ENCODE measurements around the gene VEGFB. TPM values are rescaled to one million over a fixed set of nuclear protein-coding genes. Genes with fewer than 3 reads are reported as not detected.

VEGFB gene
- total RNA-seq, 1 donor from 2014 or later, result 172 TPM

DNA sequence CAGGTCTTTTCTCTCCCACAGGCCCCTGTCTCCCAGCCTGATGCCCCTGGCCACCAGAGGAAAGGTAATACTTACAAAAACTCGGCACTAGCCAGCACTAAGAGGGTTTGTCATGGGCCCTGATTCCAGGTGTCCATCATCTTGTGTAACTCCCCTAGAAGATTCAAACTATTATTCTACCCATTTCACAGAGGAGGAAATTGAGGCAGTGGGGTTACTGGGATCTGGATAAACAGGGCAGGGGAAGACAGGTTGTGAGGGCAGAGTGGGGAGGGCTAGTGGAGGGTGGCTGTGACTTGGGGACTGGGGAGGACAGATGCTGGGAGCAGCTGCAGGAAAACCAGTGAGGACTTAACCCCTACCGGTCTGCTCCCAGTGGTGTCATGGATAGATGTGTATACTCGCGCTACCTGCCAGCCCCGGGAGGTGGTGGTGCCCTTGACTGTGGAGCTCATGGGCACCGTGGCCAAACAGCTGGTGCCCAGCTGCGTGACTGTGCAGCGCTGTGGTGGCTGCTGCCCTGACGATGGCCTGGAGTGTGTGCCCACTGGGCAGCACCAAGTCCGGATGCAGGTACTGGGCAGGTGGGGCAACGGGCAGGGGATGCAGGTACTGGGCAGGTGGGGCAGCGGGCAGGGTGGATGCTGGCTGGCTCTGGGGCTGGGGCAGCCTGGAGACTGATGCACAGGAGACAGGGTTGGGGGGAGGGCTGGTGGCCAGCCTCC, 1.2 kb downstream of the VEGFB start:
- ATAC-seq (no peak), DNase-seq (peak; percentile 65)
- H3K4me1 ChIP-seq, result peaks cover 49% of the 10 kb centered on the region
- TF ChIP-seq CTCF (IDR thresholded peaks at IDR 0.05), result no peak
- intact Hi-C loops (cut with DNase I), result no loop called here
- H3K36me3 ChIP-seq, result peaks cover 16% of the 10 kb centered on the region
- peak overlapping the region; percentile 76 for H3K4me3 ChIP-seq
- no peaks in the 10 kb centered on the region for H3K9me3 ChIP-seq
- no peaks in the 10 kb centered on the region for H3K27me3 ChIP-seq
- peak overlapping the region; percentile 74 for H3K27ac ChIP-seq

DNA sequence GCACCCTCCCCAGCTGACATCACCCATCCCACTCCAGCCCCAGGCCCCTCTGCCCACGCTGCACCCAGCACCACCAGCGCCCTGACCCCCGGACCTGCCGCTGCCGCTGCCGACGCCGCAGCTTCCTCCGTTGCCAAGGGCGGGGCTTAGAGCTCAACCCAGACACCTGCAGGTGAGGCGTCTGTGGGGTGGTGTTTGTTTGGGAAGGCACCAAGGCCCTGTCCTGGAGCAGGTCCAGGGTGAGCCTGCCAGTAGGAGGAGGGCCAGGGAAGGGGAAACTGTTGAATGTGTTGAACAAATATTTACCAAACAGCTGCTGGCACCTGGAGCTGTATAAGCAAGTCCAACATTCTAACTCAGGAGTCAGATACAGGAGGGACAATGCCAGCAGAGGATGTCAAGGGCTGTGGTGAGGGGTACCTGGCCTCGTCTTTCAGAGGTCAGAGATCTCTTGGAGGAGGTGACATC, 3.1 kb downstream of the VEGFB start:
- Histone ChIP-seq H3K9me3 (no peaks in the 10 kb centered on the region), H3K27me3 (no peaks in the 10 kb centered on the region), H3K4me3 (no peak overlapping the region), H3K27ac (peak overlapping the region; percentile 55), H3K36me3 (peaks cover 16% of the 10 kb centered on the region), H3K4me1 (peaks cover 47% of the 10 kb centered on the region)
- no peak for TF ChIP-seq CTCF (IDR thresholded peaks at IDR 0.05)
- DNase-seq (peak; percentile 87), ATAC-seq (peak; percentile 1)
- intact Hi-C loops (cut with DNase I), result no loop called here

DNA sequence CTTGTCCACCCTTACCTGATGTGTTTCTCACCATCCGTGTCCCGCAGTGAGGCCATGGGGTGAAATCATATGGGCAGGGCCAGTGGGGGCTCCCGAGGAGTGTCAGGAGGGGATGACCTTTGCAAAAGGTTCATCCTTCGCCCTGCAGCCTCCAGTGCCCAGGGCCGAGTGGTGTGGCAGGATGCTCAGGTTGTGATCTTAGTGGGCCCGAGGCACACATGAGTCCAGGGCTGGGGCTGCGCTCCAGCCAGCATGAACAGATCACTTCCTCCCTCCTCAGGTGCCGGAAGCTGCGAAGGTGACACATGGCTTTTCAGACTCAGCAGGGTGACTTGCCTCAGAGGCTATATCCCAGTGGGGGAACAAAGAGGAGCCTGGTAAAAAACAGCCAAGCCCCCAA, 3.7 kb downstream of the VEGFB start:
- Histone ChIP-seq H3K9me3 (no peaks in the 10 kb centered on the region), H3K4me3 (no peak overlapping the region), H3K36me3 (peaks cover 17% of the 10 kb centered on the region), H3K27me3 (no peaks in the 10 kb centered on the region), H3K4me1 (peaks cover 49% of the 10 kb centered on the region), H3K27ac (peak overlapping the region; percentile 55)
- intact Hi-C loops (cut with DNase I), result no loop called here
- no peak for TF ChIP-seq CTCF (IDR thresholded peaks at IDR 0.05)
- DNase-seq (peak; percentile 63), ATAC-seq (no peak)

GRCh38 chr11:64238999-64239398, 4.6 kb downstream of the VEGFB start:
- intact Hi-C loops (cut with DNase I), result no loop called here
- Histone ChIP-seq H3K9me3 (no peaks in the 10 kb centered on the region), H3K27me3 (no peaks in the 10 kb centered on the region), H3K4me3 (no peak overlapping the region), H3K4me1 (peaks cover 43% of the 10 kb centered on the region), H3K36me3 (peaks cover 26% of the 10 kb centered on the region), H3K27ac (peak overlapping the region; percentile 98)
- no peak for ATAC-seq
- no peak for DNase-seq
- no peak for TF ChIP-seq CTCF (IDR thresholded peaks at IDR 0.05)

GRCh38 chr11:64239662-64240434, 5.5 kb downstream of the VEGFB start:
- Histone ChIP-seq H3K36me3 (peaks cover 28% of the 10 kb centered on the region), H3K4me3 (peak overlapping the region; percentile 94), H3K4me1 (peaks cover 43% of the 10 kb centered on the region), H3K9me3 (no peaks in the 10 kb centered on the region), H3K27me3 (no peaks in the 10 kb centered on the region), H3K27ac (peak overlapping the region; percentile 98)
- no peak for TF ChIP-seq CTCF (IDR thresholded peaks at IDR 0.05)
- DNase-seq (peak; percentile 66), ATAC-seq (no peak)
- intact Hi-C loops (cut with DNase I), result no loop called here
